Fibroblast of villous mesenchyme (primary cell): ENCODE measurements around the gene TRAF3. TPM values are rescaled to one million over a fixed set of nuclear protein-coding genes. Genes with fewer than 3 reads are reported as not detected.

Experiments used
- DNase-seq: peaks from one replicate; pipeline ENCODE4 v3.0.0-alpha.2; 2010; ENCODE audit warnings: low read depth
- H3K4me3 ChIP-seq: 2 replicates; pipeline ENCODE4 v1.5.1; 2011; ENCODE audit warnings: low read depth, mild to moderate bottlenecking, low read length
- total RNA-seq: library from RNA; depleted of rRNA; stranded (reverse); fragments of >200 nt; gene quantifications from 2 replicates; pipeline ENCODE4 v1.2.3, GENCODE V29; 2012
- TF ChIP-seq, protein P1 (sequence below): IDR thresholded peaks from 2 replicates; pipeline ENCODE4 v1.5.1; 2012; ENCODE audit warnings: low read depth, mild to moderate bottlenecking, low read length; ENCODE audit not compliant: insufficient read depth

TRAF3 gene
- total RNA-seq, 1 donor = 30.7 TPM

DNA sequence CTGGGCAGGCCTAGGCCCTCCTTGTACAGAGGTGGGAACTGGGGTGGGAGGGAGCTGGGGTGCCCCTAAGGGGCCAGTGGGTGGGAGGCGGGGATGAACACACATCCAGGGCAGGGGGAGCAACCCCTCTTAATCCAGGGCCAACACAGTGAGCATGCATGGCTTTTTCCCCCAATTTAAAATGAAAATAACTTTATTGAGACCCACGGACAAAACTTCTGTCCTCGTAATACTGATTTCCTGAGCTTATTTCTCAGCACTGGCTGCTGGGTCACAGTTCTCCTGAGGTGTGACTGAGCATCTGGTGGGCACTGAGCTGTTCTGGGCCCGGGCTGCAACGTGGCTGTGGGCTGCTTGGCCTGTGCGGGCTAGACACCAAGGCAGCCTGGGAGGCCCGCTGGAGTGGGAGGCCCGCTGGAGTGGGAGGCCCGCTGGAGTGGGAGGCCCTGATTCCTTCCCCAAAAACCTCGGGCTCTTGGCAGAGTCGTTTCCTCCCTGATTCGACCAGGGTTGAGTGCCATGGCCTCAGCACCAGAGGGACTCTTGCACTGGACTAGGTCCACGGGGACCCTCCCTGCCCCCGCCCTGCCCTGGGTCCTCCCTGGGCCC lies 24.9 kb upstream of the TRAF3 start:
- DNase-seq = no peak
- TF ChIP-seq, protein P1, sequence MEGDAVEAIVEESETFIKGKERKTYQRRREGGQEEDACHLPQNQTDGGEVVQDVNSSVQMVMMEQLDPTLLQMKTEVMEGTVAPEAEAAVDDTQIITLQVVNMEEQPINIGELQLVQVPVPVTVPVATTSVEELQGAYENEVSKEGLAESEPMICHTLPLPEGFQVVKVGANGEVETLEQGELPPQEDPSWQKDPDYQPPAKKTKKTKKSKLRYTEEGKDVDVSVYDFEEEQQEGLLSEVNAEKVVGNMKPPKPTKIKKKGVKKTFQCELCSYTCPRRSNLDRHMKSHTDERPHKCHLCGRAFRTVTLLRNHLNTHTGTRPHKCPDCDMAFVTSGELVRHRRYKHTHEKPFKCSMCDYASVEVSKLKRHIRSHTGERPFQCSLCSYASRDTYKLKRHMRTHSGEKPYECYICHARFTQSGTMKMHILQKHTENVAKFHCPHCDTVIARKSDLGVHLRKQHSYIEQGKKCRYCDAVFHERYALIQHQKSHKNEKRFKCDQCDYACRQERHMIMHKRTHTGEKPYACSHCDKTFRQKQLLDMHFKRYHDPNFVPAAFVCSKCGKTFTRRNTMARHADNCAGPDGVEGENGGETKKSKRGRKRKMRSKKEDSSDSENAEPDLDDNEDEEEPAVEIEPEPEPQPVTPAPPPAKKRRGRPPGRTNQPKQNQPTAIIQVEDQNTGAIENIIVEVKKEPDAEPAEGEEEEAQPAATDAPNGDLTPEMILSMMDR = no peak

DNA sequence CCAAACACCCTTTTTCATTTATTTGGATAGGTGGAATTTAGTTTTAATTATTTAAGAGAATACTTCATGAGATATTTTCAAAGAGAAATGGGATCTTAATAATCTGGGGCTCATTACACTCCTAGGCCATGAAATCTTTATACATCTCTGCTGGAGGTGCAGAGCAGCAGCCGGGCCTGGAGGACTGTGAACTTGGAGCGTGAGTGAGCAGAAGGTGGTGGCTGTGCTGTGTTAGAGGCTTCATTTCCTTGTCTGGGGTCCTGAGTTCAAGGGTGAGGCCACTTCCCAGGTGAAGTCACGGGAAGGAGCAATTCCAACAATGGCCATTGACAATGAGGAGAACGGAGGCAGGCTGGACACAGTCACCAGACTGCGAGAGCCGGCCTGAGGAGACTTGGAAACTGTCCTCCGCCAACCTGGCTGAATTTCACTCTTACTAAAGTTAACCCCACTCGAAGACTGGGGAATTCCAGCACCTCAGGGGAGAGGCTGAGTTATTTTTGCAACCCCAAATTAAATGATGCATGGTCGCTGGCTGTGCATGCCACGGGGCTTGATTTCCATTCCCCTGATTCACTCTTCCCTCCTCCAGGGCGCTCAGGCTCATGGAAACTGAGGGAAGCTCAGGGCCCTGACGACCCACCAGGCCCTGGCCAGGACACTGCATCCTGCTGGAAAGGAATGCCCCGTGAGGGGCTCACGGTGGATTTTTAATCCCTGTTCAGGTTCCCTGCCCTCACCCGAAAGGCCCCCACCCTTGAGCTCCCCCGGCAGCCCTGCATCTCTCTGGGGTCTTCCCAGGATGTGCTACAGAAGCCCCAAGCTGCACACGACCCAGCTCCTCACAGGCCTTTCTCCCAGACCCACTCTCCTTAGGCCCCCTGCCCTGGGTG lies 22.6 kb upstream of the TRAF3 start:
- H3K4me3 ChIP-seq = no peak overlapping the region
- DNase-seq = no peak
- TF ChIP-seq, protein P1 = no peak

More for the DNA sequence above, 24.9 kb upstream of the TRAF3 start:
- no peak overlapping the region for H3K4me3 ChIP-seq

GRCh38 chr14:102757646-102758045 lies 19.6 kb upstream of the TRAF3 start:
- DNase-seq = no peak
- TF ChIP-seq, protein P1 = no peak
- no peak overlapping the region for H3K4me3 ChIP-seq

DNA sequence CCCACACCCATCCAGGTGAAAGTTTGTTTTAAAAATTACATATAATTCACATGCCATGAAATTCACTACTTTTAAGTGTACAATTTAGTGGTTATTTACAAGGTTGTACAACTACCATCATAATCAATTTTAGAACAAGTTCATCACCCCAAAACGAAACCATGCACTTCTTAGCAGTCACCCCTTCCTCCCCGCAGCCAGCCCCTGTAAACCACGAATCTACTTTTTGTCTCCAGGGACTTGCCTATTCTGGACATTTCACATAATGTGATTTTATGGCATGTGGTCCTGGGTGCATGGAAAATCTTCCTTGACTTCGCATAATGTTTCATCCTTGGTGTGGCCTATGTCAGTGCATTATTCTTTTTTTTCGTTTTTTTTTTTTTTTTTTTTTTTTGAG lies 19.2 kb upstream of the TRAF3 start:
- DNase-seq = no peak
- H3K4me3 ChIP-seq = no peak overlapping the region
- TF ChIP-seq, protein P1 = no peak

DNA sequence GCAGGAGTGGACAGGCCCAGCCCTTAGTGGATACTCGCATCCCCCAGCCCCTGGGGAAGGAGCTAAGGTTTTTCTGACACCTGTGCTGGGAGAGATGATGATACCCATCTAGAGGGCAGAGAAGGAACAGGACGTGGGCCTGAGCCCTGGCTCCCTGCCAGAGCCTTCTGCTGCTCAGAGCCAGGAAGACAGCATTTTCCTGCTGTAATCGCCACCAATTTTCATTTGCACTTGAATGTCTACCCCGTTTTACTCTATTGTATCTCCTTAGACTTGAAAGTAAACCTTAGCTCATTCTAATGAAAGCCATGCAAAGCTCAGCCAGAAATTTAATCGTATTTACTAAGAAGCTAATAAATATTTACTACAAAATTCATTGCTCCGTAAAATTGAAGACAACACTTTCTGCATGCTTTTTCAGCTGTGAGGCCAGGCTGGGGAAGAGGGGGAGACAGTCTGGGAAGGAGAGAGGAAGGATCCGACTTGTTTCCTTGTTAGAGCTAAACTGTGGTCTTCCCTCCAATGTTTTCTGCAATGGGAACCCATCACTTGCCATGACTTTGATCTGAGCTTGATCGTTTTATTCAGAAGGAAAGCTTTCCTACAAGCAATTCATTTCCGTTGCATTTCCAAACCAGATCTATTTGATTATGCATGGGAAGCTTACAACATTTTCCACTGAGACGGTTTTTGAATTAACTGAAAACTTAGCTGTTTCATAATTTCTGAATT lies 17.6 kb upstream of the TRAF3 start:
- TF ChIP-seq, protein P1 = no peak
- no peak for DNase-seq

DNA sequence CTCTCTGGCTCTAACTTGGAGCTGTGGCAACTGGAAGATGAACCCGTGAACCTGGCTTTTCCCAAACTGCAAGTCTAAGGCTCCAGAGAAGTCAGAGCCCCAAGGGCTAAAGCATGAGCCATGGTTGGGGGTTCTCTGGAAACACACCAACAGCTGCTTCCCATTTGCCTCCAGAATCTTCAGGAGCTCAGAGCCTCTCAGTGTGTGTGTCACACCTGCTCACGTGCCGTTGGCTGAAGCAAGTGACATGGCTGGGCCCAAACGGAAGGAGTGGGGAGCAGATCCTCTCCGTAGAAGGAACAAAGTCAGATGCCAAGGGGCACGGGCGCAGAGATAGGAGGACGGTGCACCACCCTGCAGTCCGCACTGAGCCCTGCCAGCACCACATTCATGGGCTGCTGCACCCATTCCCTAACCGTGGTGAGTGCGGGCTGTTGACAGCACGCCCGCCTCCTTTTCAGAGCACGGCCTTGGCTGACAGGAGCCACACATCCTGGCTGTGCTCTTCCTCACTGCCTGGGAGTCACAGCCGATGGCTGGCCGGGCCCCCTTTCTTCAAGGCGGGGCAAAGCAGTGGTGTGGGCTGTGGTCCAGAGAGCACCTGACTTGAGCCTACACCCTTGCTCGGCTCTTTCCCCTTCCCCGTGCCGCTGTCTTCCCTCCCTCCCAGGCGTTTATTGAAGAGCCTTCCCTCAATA lies 16.6 kb upstream of the TRAF3 start:
- TF ChIP-seq, protein P1 = no peak
- no peak overlapping the region for H3K4me3 ChIP-seq
- DNase-seq = no peak

More for the DNA sequence above, 17.6 kb upstream of the TRAF3 start:
- no peak overlapping the region for H3K4me3 ChIP-seq
